Measurements from ENCODE around the gene RNF227.

- no peak for TF ChIP-seq GATA3 (IDR thresholded peaks at IDR 0.05; ENCODE audit: low read depth, low read length)
- TF ChIP-seq GATA2 (IDR thresholded peaks at IDR 0.05; ENCODE audit: low read depth, low read length): no peak
These were observed 39.5 kb upstream of the RNF227 start for GRCh38 chr17:7955414-7956227.
